Spleen (tissue), 11 donors: Measurements from ENCODE around the gene MSI1. TPM values are rescaled to one million over a fixed set of nuclear protein-coding genes. Genes with fewer than 3 reads are reported as not detected.

Experiments used
- DNase-seq: peaks from one replicate; pipeline ENCODE4 v3.0.0-alpha.2; 2020
- H3K27ac ChIP-seq, 8 donors: fragments of 200-600 bp; sonication (generic) in 7 of 8; 1 replicate in 4 of 8; 2 replicates in 4 of 8; pipeline versions ENCODE4 v1.5.0 to v1.8.0; 2016 to 2021; ENCODE audit warnings: inconsistent platforms in 4 of 8, mild to moderate bottlenecking in 4 of 8, moderate library complexity in 1 of 8
- H3K27me3 ChIP-seq, 7 donors: fragments of 200-600 bp; sonication (generic) in 6 of 7; replicated peaks in 1 of 7; 1 replicate in 4 of 7; 2 replicates in 3 of 7; pipeline versions ENCODE4 v1.5.0 to v1.8.0; 2016 to 2021; ENCODE audit warnings: inconsistent platforms in 3 of 7, mild to moderate bottlenecking in 1 of 7
- H3K36me3 ChIP-seq, 6 donors: fragments of 200-600 bp; sonication (generic) in 5 of 6; 1 replicate in 4 of 6; 2 replicates in 2 of 6; pipeline versions ENCODE4 v1.5.0 to v1.8.0; 2016 to 2021; ENCODE audit warnings: inconsistent platforms in 2 of 6
- H3K4me1 ChIP-seq, 6 donors: fragments of 200-600 bp; sonication (generic) in 5 of 6; 1 replicate in 3 of 6; 2 replicates in 3 of 6; pipeline versions ENCODE4 v1.5.0 to v1.8.0; 2016 to 2021; ENCODE audit warnings: inconsistent platforms in 3 of 6
- H3K4me3 ChIP-seq, 8 donors: fragments of 200-600 bp; sonication (generic) in 7 of 8; 1 replicate in 4 of 8; 2 replicates in 4 of 8; pipeline versions ENCODE4 v1.5.0 to v1.8.0; 2016 to 2021; ENCODE audit warnings: inconsistent platforms in 4 of 8, mild to moderate bottlenecking in 4 of 8, moderate library complexity in 2 of 8
- H3K9me3 ChIP-seq, 8 donors: fragments of 200-600 bp; sonication (generic) in 7 of 8; 1 replicate in 4 of 8; 2 replicates in 4 of 8; pipeline versions ENCODE4 v1.5.0 to v1.8.0; 2016 to 2021; ENCODE audit warnings: inconsistent platforms in 4 of 8
- CTCF ChIP-seq, 11 experiments: fragments of 200-600 bp in 7 of 11; fragments of 450-650 bp in 4 of 11; sonication (generic) in 4 of 11; IDR thresholded peaks in 8 of 11; conservative IDR thresholded peaks in 3 of 11; 1 replicate in 7 of 11; 2 replicates in 4 of 11; pipeline versions ENCODE4 v1.4.0 to v1.8.0; 2016 to 2021; ENCODE audit warnings: antibody characterized with exemption in 11 of 11, inconsistent platforms in 4 of 11, mild to moderate bottlenecking in 1 of 11
- POLR2A ChIP-seq, 3 donors: fragments of 450-650 bp; IDR thresholded peaks; one replicate each; pipeline ENCODE4 v1.5.1; 2017; ENCODE audit warnings: antibody characterized with exemption in 3 of 3, mild to moderate bottlenecking in 1 of 3
- POLR2AphosphoS5 ChIP-seq, 3 donors: sonication (generic); formaldehyde crosslinking; IDR thresholded peaks; one replicate each; pipeline ENCODE4 v1.5.1; 2017; ENCODE audit warnings: antibody characterized with exemption in 3 of 3
- WGBS, 5 donors: extraction: QIAGEN DNeasy Blood & Tissue Kit in 3 of 5; methylation state at CpG; one replicate each; pipeline versions ENCODE4 v1.1.5 to v1.1.7; 2013 to 2018; 5-methylcytosine and 5-hydroxymethylcytosine counted together
- intact Hi-C: fragments of 100-400 bp; cut with DNase I; formaldehyde crosslinking; loops from one replicate; pipeline ENCODE4 v1.15.0; 2023; ENCODE audit warnings: low total_unique reads
- polyA plus RNA-seq, 3 donors: library from polyadenylated mRNA; stranded (reverse); fragments of 200-250 nt; gene quantifications; one replicate each; pipeline ENCODE4 v1.2.1, GENCODE V29; 2013
- small RNA-seq, 4 donors: library from RNA; depleted of rRNA; stranded (forward); fragments of <200 nt; gene quantifications; one replicate each; pipeline ENCODE3, GENCODE V24; 2016
- total RNA-seq, 7 donors: library from RNA; depleted of rRNA in 3 of 7; stranded (reverse); fragments of >200 nt in 3 of 7; fragmentation: NEBNext Ultra II Directional in 4 of 7; extraction: Animal tissue kit (Norgen Biotek cat#: 25700) in 4 of 7; gene quantifications; one replicate each; pipeline versions ENCODE4 v1.1.0 to v1.2.1, GENCODE V29; 2016 to 2021
- donor health status: healthy with polysubstance abuse.
- donor health status: DM: no; HTN: no; CAD: no; lungs with moderate emphysema.
- donor health status: DM: no; HTN: no; CAD: no.
- donor health status: Bipolar disorder and iron deficiency.
- donor health status: healthy.
- donor health status: DM: no; HTN: no; CAD: no.
- donor health status: DM: yes; HTN: yes; CAD: no.

Gene MSI1
- total and polyA plus RNA-seq, 10 donors, result 0.02 to 0.35 (median 0.03) TPM; not detected in 7

GRCh38 chr12:120292661-120293531, 76.1 kb downstream of the MSI1 start, which contains the start of gene RNU4-1:
Gene RNU4-1 (minus strand): TSS chr12:120293237.
- no peaks in the 10 kb centered on the region for H3K36me3 ChIP-seq
- intact Hi-C loops, result no loop called here
- H3K4me3 ChIP-seq, result peak within 1 kb of the TSS; percentile 32 to 79 (median 54)
- H3K27me3 ChIP-seq, result no peaks in the 10 kb centered on the region
- TF ChIP-seq POLR2A (IDR thresholded peaks at IDR 0.05) (peak; percentile 5 to 88 (median 66)), POLR2AphosphoS5 (IDR thresholded peaks at IDR 0.05) (peak in 1 of 3 donors; percentile 99), CTCF (IDR thresholded peaks at IDR 0.05 in 8 of 11, conservative IDR thresholded peaks at IDR 0.05 in 3 of 11) (no peak)
- peak within 1 kb of the TSS; percentile 90 to 100 (median 97) for H3K27ac ChIP-seq
- WGBS, 5 donors, result 0 to 1% (median 0%) methylated on average over 29 of the region's 29 CpGs
- DNase-seq, result peak; percentile 77
- peaks cover 0 to 38% (median 18%) of the 10 kb centered on the region in 6 donors for H3K4me1 ChIP-seq
- H3K9me3 ChIP-seq, result no peaks in the 10 kb centered on the region

- Histone ChIP-seq H3K27ac (peak overlapping the region; percentile 90 to 100 (median 97)), H3K36me3 (no peaks in the 10 kb centered on the region), H3K9me3 (no peaks in the 10 kb centered on the region), H3K4me3 (peak overlapping the region; percentile 32 to 79 (median 54)), H3K4me1 (peaks cover 0 to 38% (median 18%) of the 10 kb centered on the region in 6 donors), H3K27me3 (no peaks in the 10 kb centered on the region)
- no peak for DNase-seq
- intact Hi-C loops, result no loop called here
- TF ChIP-seq POLR2AphosphoS5 (IDR thresholded peaks at IDR 0.05) (no peak), POLR2A (IDR thresholded peaks at IDR 0.05) (no peak), CTCF (IDR thresholded peaks at IDR 0.05 in 8 of 11, conservative IDR thresholded peaks at IDR 0.05 in 3 of 11) (no peak)
- WGBS, 5 donors, result 0 to 1% (median 1%) methylated on average over 17 of the region's 17 CpGs
Observed at GRCh38 chr12:120292411-120292660, 76.6 kb downstream of the MSI1 start.

Small RNA genes lying within 50 kb of the gene (small RNA-seq; reads per million reads assigned to genes)
- 3,174 to 34,317 (median 18,114) reads per million in 4 donors for gene RNU4-1
- gene RNU4-2, result 1,260 to 1,617 (median 1,410) reads per million in 4 donors
- gene RNU6-1088P, result 0 reads per million in 4 donors

Other genes starting within 250 kb of the MSI1 start
- 100 to 1,000 TPM in 4 of 7 donors, 10 to 100 TPM in 3; 91.6 to 131 (median 106) TPM for gene GCN1, start 174.4 kb downstream of the MSI1 start, total RNA-seq
- 10 to 100 TPM; 10.4 to 22.1 (median 14.5) TPM for gene GCN1, start 174.4 kb downstream of the MSI1 start, polyA plus RNA-seq
- 1,000 to 10,000 TPM; 1,023 to 1,741 (median 1,286) TPM for gene RPLP0, start 168.1 kb downstream of the MSI1 start, total RNA-seq
- 1,000 to 10,000 TPM; 3,423 to 5,071 (median 3,908) TPM for gene RPLP0, start 168.1 kb downstream of the MSI1 start, polyA plus RNA-seq
- gene PXN, start 103.4 kb downstream of the MSI1 start, total RNA-seq, result 100 to 1,000 TPM in 5 of 7 donors, 10 to 100 TPM in 2; 91.8 to 161 (median 149) TPM
- 10 to 100 TPM; 22.3 to 49.8 (median 35.6) TPM for gene PXN, start 103.4 kb downstream of the MSI1 start, polyA plus RNA-seq
- gene RNU4-2, start 77.3 kb downstream of the MSI1 start, total RNA-seq, result over 10,000 TPM in 4 of 7 donors, under 1 TPM in 3; under 0.01 to 20,748 (median 15,186) TPM
- gene RNU4-2, start 77.3 kb downstream of the MSI1 start, polyA plus RNA-seq, result not detected
- gene RNU4-1, start 75.9 kb downstream of the MSI1 start, total RNA-seq, result 1,000 to 10,000 TPM in 4 of 7 donors, under 1 TPM in 2, not detected in 1; under 0.01 to 7,358 (median 2,736) TPM
- gene RNU4-1, start 75.9 kb downstream of the MSI1 start, polyA plus RNA-seq, result not detected
- 1 to 10 TPM in 6 of 7 donors, under 1 TPM in 1; 0.66 to 2.6 (median 1.7) TPM for gene SIRT4, start 66.8 kb downstream of the MSI1 start, total RNA-seq
- gene SIRT4, start 66.8 kb downstream of the MSI1 start, polyA plus RNA-seq, result 1 to 10 TPM; 1.2 to 1.4 (median 1.3) TPM
- gene PLA2G1B, start 41.4 kb downstream of the MSI1 start, total RNA-seq, result 1 to 10 TPM in 3 of 7 donors, not detected in 4; 1.1 to 1.9 (median 1.4) TPM
- under 1 TPM; 0.29 to 0.83 (median 0.56) TPM for gene PLA2G1B, start 41.4 kb downstream of the MSI1 start, polyA plus RNA-seq
- gene COX6A1, start 68.9 kb upstream of the MSI1 start, total RNA-seq, result 100 to 1,000 TPM; 182 to 427 (median 190) TPM
- 100 to 1,000 TPM; 382 to 551 (median 480) TPM for gene COX6A1, start 68.9 kb upstream of the MSI1 start, polyA plus RNA-seq
- 10 to 100 TPM; 10.2 to 15.9 (median 12.9) TPM for gene TRIAP1, start 77.2 kb upstream of the MSI1 start, total RNA-seq
- gene TRIAP1, start 77.2 kb upstream of the MSI1 start, polyA plus RNA-seq, result 10 to 100 TPM; 31.0 to 35.9 (median 34.1) TPM
- 10 to 100 TPM; 16.1 to 26.0 (median 23.3) TPM for gene GATC, start 77.3 kb upstream of the MSI1 start, total RNA-seq
- 10 to 100 TPM in 1 of 3 donors, 1 to 10 TPM in 2; 7.0 to 12.4 (median 8.9) TPM for gene GATC, start 77.3 kb upstream of the MSI1 start, polyA plus RNA-seq
- gene SRSF9, start 100.6 kb upstream of the MSI1 start, total RNA-seq, result 100 to 1,000 TPM; 107 to 166 (median 142) TPM
- 100 to 1,000 TPM; 119 to 160 (median 143) TPM for gene SRSF9, start 100.6 kb upstream of the MSI1 start, polyA plus RNA-seq
- 100 to 1,000 TPM in 6 of 7 donors, 10 to 100 TPM in 1; 84.1 to 220 (median 152) TPM for gene DYNLL1, start 126.9 kb upstream of the MSI1 start, total RNA-seq
- gene DYNLL1, start 126.9 kb upstream of the MSI1 start, polyA plus RNA-seq, result 100 to 1,000 TPM; 164 to 338 (median 313) TPM
- gene COQ5, start 160.0 kb upstream of the MSI1 start, total RNA-seq, result 10 to 100 TPM; 18.6 to 24.0 (median 20.2) TPM
- gene COQ5, start 160.0 kb upstream of the MSI1 start, polyA plus RNA-seq, result 10 to 100 TPM; 29.2 to 34.6 (median 32.5) TPM
- 100 to 1,000 TPM; 172 to 428 (median 248) TPM for gene RNF10, start 165.2 kb upstream of the MSI1 start, total RNA-seq
- gene RNF10, start 165.2 kb upstream of the MSI1 start, polyA plus RNA-seq, result 100 to 1,000 TPM; 101 to 134 (median 125) TPM
- 10 to 100 TPM; 28.1 to 54.0 (median 40.1) TPM for gene POP5, start 212.2 kb upstream of the MSI1 start, total RNA-seq
- 10 to 100 TPM; 77.6 to 84.1 (median 78.5) TPM for gene POP5, start 212.2 kb upstream of the MSI1 start, polyA plus RNA-seq